Measurements from ENCODE around the gene CSMD2.

GRCh38 chr1:33637846-33638440 lies 527.1 kb downstream of the CSMD2 start:
- no peak for TF ChIP-seq CTCF (IDR thresholded peaks at IDR 0.05; ENCODE audit: borderline replicate concordance, extremely low read depth, low read length, poor library complexity, severe bottlenecking)
- TF ChIP-seq EZH2 (IDR thresholded peaks at IDR 0.05; ENCODE audit: borderline replicate concordance, low read depth, low read length, severe bottlenecking) = no peak
